ENCODE data around the gene ULK4. TPM values are rescaled to one million over a fixed set of nuclear protein-coding genes. Genes with fewer than 3 reads are reported as not detected.

Gene ULK4
- total and polyA plus RNA-seq, 2 of the 4 experiments (the other 2 are of a cell fraction): 2.7 to 5.0 TPM

GRCh38 chr3:41681479-41681878 is 280.4 kb downstream of the ULK4 start:
- Histone ChIP-seq H3K27ac (ENCODE audit: insufficient read depth, low read length) (no peak overlapping the region), H4K20me1 (ENCODE audit: insufficient read depth, low read length) (no peaks in the 10 kb centered on the region), H3K9ac (ENCODE audit: low read depth, low read length) (no peak overlapping the region), H3K36me3 (ENCODE audit: control insufficient read depth, insufficient read depth, low read length) (no peaks in the 10 kb centered on the region), H3K56ac (ENCODE audit: extremely low read depth, insufficient read depth, low read length) (no peak overlapping the region), H3K4me1 (ENCODE audit: control insufficient read depth, insufficient read depth, low read length) (peaks cover 14% of the 10 kb centered on the region), H2BK5ac (ENCODE audit: low read depth, low read length, poor library complexity, severe bottlenecking) (no peak overlapping the region), H2AK9ac (replicated peaks; ENCODE audit: low read depth, low read length, poor library complexity) (no peak overlapping the region), H2BK120ac (ENCODE audit: low read depth, low read length) (peak overlapping the region; percentile 29; the same call in 1 of the 2 replicates), H2AK5ac (ENCODE audit: low read depth, low read length) (no peak overlapping the region), H2BK20ac (ENCODE audit: low read depth, low read length) (peak overlapping the region; percentile 12; the same call in 1 of the 2 replicates), H4K91ac (ENCODE audit: insufficient read depth, low read depth, low read length) (peak overlapping the region; percentile 9; the same call in 1 of the 2 replicates), H3K14ac (replicated peaks; ENCODE audit: low read depth, low read length) (no peak overlapping the region), H3K23ac (ENCODE audit: low read depth, low read length) (no peak overlapping the region), H3K4ac (ENCODE audit: low read depth, low read length) (peak overlapping the region; percentile 27; the same call in 1 of the 2 replicates), H2BK15ac (ENCODE audit: low read depth, low read length) (no peak overlapping the region), H3K9me1 (ENCODE audit: insufficient read depth, low read length) (peaks cover 9% of the 10 kb centered on the region; the same call in 1 of the 2 replicates), H4K5ac (ENCODE audit: low read depth, low read length) (no peak overlapping the region), H3K4me3 (ENCODE audit: insufficient read depth, low read depth, low read length) (no peak overlapping the region), H3K18ac (ENCODE audit: low read depth, low read length) (no peak overlapping the region), H3K79me1 (ENCODE audit: low read depth in 1 of 2, low read length in 2 of 2) (no peaks in the 10 kb centered on the region), H2AFZ (replicated peaks; ENCODE audit: low read length, poor library complexity) (no peak overlapping the region), H3K27me3 (ENCODE audit: control insufficient read depth, insufficient read depth, low read length) (no peaks in the 10 kb centered on the region), H3K9me3 (ENCODE audit: control insufficient read depth, insufficient read depth, low read length) (no peaks in the 10 kb centered on the region), H3K4me2 (ENCODE audit: low read depth, low read length) (0 out of 2 replicates have a peak overlapping the region, but pooled peaks have one; percentile 13), H4K8ac (ENCODE audit: low read depth in 2 of 2, low read length in 2 of 2) (no peak overlapping the region)
- no TSS peak for BruUV-seq (replicated peaks)
- POLR2A ChIA-PET (ENCODE audit: unreplicated experiment): interaction anchor here (0.6 kb wide), 1 partner anchor 230 kb away, joined by 3 read pairs; no protein-coding TSS in a partner anchor
- no CpG with 5 or more reads among the region's 3 CpGs for WGBS, 2 experiments (ENCODE audit: extremely low coverage in 2 of 2, insufficient read length in 1 of 2)
- intact Hi-C loops (cut with micrococcal nuclease) (loop anchor here (5.0 kb wide), 1 partner anchor 479 kb away; no protein-coding TSS in a partner anchor), in situ Hi-C loops (cut with MboI; ENCODE audit: low sequenced_read_pairs) (loop anchor here (25.0 kb wide), 1 partner anchor 469 kb away; no protein-coding TSS in a partner anchor), dilution Hi-C loops (cut with HindIII; ENCODE audit: low sequenced_read_pairs, unreplicated experiment) (no loop called here)
- ATAC-seq (ENCODE audit: low read depth): peak; percentile 53
- CTCF ChIA-PET: no interaction called here
- DNase-seq: peak; percentile 92
- TF ChIP-seq SMC3 (IDR thresholded peaks at IDR 0.05; ENCODE audit: low read depth, low read length) (no peak), POLR2A (IDR thresholded peaks at IDR 0.05; ENCODE audit: low read depth, low read length) (no peak), NFE2L2 (IDR thresholded peaks at IDR 0.05; ENCODE audit: low read depth, low read length) (peak; percentile 8; the same call in 1 of the 2 replicates), CEBPB (IDR thresholded peaks at IDR 0.05; ENCODE audit: low read depth, low read length) (peak; percentile 98), FOS (IDR thresholded peaks at IDR 0.05; ENCODE audit: low read depth, low read length) (no peak), USF2 (IDR thresholded peaks at IDR 0.05; ENCODE audit: low read depth, low read length) (no peak), MXI1 (IDR thresholded peaks at IDR 0.05; ENCODE audit: borderline replicate concordance, low read depth, low read length) (no peak), BHLHE40 (IDR thresholded peaks at IDR 0.05; ENCODE audit: low read depth, low read length) (peak; percentile 62; the same call in 1 of the 2 replicates), ELK1 (IDR thresholded peaks at IDR 0.05; ENCODE audit: borderline replicate concordance, low read depth, low read length) (no peak), RCOR1 (IDR thresholded peaks at IDR 0.05; ENCODE audit: insufficient replicate concordance, low read length) (no peak), RAD21 (IDR thresholded peaks at IDR 0.05; ENCODE audit: low read length) (peak; percentile 12; the same call in 1 of the 2 replicates), MAFK (IDR thresholded peaks at IDR 0.05; ENCODE audit: low read depth, low read length) (peak; percentile 25; the same call in 1 of the 2 replicates)
